ACC112 (cell line): Measurements from ENCODE around the gene SCN4A.

ENCODE experiments used
- H2AFZ ChIP-seq: fragments of 200-600 bp; sonication (generic); one replicate; pipeline ENCODE4 v1.6.0; 2017; ENCODE audit warnings: antibody characterized with exemption, low read length; ENCODE audit not compliant: unreplicated experiment
- H3K27ac ChIP-seq: fragments of 200-600 bp; sonication (generic); 2 replicates; pipeline ENCODE4 v1.5.1; 2014; ENCODE audit warnings: low read depth, mild to moderate bottlenecking, antibody characterized with exemption, low read length, moderate library complexity
- H3K27me3 ChIP-seq: fragments of 200-600 bp; sonication (generic); 2 replicates; pipeline ENCODE4 v1.6.1; 2014; ENCODE audit warnings: mild to moderate bottlenecking, antibody characterized with exemption, low read length, moderate library complexity, mixed read lengths; ENCODE audit not compliant: insufficient read depth
- H3K36me3 ChIP-seq: fragments of 200-600 bp; sonication (generic); 2 replicates; pipeline ENCODE4 v1.6.1; 2016; ENCODE audit warnings: mild to moderate bottlenecking, antibody characterized with exemption, low read length, moderate library complexity, mixed read lengths; ENCODE audit not compliant: insufficient read depth
- H3K4me1 ChIP-seq: fragments of 200-600 bp; sonication (generic); one replicate; pipeline ENCODE4 v1.6.1; 2016; ENCODE audit warnings: low read length, mixed read lengths; ENCODE audit not compliant: insufficient read depth, unreplicated experiment, control insufficient read depth
- H3K4me3 ChIP-seq: fragments of 200-600 bp; sonication (generic); 2 replicates; pipeline ENCODE4 v1.5.1; 2014; ENCODE audit warnings: mild to moderate bottlenecking, low read depth, low read length
- H3K79me2 ChIP-seq: fragments of 200-600 bp; sonication (generic); one replicate; pipeline ENCODE4 v1.6.0; 2016; ENCODE audit warnings: low read length; ENCODE audit not compliant: control insufficient read depth, unreplicated experiment, insufficient read depth

SCN4A gene

GRCh38 chr17:63941162-63941561, 31.6 kb downstream of the SCN4A start:
- no peaks in the 10 kb centered on the region for H3K79me2 ChIP-seq
- no peak overlapping the region for H3K27ac ChIP-seq
- no peak overlapping the region for H3K4me3 ChIP-seq
- no peaks in the 10 kb centered on the region for H3K36me3 ChIP-seq
- H3K4me1 ChIP-seq, result no peaks in the 10 kb centered on the region
- H2AFZ ChIP-seq, result no peak overlapping the region
- no peaks in the 10 kb centered on the region for H3K27me3 ChIP-seq

GRCh38 chr17:63940584-63940983, 32.1 kb downstream of the SCN4A start:
- H3K4me3 ChIP-seq, result no peak overlapping the region
- H3K79me2 ChIP-seq, result no peaks in the 10 kb centered on the region
- no peak overlapping the region for H2AFZ ChIP-seq
- H3K27ac ChIP-seq, result no peak overlapping the region
- H3K4me1 ChIP-seq, result no peaks in the 10 kb centered on the region
- H3K27me3 ChIP-seq, result no peaks in the 10 kb centered on the region
- no peaks in the 10 kb centered on the region for H3K36me3 ChIP-seq

DNA sequence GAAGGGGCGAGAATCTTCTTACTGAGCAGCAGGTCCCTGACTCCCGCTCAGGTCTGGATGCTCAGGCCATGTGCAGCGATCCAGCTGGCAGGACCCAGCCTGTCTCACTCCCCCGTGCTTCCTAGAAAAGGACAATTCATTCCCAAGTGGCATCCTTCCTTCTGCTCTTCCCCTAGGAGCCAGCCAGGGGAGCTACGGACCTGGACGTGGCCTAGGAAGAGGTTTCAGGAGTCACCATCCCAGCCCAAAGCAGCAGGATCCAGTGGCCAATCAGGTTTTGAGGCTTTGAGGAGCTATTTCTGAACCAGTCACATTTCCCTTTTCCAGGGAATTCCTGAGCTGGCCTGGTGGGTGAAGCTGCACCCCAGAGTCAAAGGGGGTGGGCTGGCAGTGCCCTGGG, 32.8 kb downstream of the SCN4A start:
- H3K36me3 ChIP-seq, result no peaks in the 10 kb centered on the region
- H3K27me3 ChIP-seq, result no peaks in the 10 kb centered on the region
- no peaks in the 10 kb centered on the region for H3K79me2 ChIP-seq
- no peaks in the 10 kb centered on the region for H3K4me1 ChIP-seq
- H2AFZ ChIP-seq, result no peak overlapping the region
- no peak overlapping the region for H3K4me3 ChIP-seq
- H3K27ac ChIP-seq, result no peak overlapping the region

DNA sequence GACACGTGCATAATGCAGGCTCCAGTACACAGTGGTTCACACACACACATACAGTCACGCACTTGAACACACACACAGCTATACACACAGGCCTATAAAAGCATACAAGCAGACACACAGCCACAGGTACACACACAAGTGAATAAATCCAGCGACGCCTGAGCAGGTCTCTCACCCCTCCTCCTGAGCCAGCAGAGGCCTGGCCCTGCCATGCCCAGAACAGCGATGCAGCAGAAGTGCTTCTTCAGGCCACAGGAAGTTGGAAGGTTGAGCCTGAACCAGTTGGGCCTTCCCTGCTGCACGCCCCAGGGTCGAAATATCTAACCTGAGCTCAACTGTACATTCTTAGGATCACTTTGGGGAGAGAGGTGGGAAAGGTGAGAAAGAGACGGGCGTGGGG, 33.3 kb downstream of the SCN4A start:
- H3K79me2 ChIP-seq, result no peaks in the 10 kb centered on the region
- H2AFZ ChIP-seq, result no peak overlapping the region
- H3K27ac ChIP-seq, result no peak overlapping the region
- no peaks in the 10 kb centered on the region for H3K36me3 ChIP-seq
- no peak overlapping the region for H3K4me3 ChIP-seq
- H3K4me1 ChIP-seq, result no peaks in the 10 kb centered on the region
- no peaks in the 10 kb centered on the region for H3K27me3 ChIP-seq

DNA sequence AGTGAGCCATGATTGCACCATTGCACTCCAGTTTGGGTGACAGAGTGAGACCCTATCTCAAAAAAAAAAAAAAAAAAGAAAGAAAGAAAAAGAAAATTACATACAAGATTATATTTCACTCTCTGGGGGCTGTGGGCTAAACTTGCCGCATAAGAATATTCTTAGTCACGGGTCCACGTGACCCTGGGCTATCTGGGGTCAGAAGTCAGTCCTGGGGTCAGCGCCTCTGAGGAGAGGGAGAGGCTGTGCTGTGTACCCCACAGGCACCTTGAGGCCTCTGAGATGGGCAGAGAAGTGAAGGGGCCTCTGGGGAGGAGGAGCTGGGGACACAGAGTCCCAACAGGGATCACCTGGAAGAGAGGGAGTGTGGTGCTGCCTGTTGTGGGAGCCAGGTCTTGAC, 34.8 kb downstream of the SCN4A start:
- no peak overlapping the region for H2AFZ ChIP-seq
- H3K79me2 ChIP-seq, result no peaks in the 10 kb centered on the region
- no peaks in the 10 kb centered on the region for H3K27me3 ChIP-seq
- H3K36me3 ChIP-seq, result no peaks in the 10 kb centered on the region
- no peak overlapping the region for H3K27ac ChIP-seq
- no peaks in the 10 kb centered on the region for H3K4me1 ChIP-seq
- H3K4me3 ChIP-seq, result no peak overlapping the region

DNA sequence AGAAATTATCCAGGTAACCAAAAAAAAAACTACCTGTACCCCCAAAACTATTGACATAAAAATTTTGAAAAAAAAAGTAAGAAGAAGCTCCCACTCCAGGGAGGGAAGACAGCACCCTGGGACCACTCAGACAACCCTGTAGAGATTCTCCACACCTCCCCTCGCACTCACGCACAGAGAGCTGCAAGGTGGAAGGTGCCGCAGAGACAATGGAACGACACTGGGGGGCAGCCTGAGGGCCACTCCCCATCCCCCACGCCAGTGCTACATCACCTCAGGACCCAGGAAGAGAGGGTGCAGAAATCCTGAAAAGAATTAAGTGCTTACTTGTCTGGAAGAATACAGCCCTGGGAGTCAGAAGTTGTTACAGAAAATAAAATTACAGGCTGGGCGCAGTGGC, 35.4 kb downstream of the SCN4A start:
- Histone ChIP-seq H3K27me3 (no peaks in the 10 kb centered on the region), H3K4me3 (no peak overlapping the region), H3K4me1 (no peaks in the 10 kb centered on the region), H3K36me3 (no peaks in the 10 kb centered on the region), H3K79me2 (no peaks in the 10 kb centered on the region), H3K27ac (no peak overlapping the region), H2AFZ (no peak overlapping the region)

DNA sequence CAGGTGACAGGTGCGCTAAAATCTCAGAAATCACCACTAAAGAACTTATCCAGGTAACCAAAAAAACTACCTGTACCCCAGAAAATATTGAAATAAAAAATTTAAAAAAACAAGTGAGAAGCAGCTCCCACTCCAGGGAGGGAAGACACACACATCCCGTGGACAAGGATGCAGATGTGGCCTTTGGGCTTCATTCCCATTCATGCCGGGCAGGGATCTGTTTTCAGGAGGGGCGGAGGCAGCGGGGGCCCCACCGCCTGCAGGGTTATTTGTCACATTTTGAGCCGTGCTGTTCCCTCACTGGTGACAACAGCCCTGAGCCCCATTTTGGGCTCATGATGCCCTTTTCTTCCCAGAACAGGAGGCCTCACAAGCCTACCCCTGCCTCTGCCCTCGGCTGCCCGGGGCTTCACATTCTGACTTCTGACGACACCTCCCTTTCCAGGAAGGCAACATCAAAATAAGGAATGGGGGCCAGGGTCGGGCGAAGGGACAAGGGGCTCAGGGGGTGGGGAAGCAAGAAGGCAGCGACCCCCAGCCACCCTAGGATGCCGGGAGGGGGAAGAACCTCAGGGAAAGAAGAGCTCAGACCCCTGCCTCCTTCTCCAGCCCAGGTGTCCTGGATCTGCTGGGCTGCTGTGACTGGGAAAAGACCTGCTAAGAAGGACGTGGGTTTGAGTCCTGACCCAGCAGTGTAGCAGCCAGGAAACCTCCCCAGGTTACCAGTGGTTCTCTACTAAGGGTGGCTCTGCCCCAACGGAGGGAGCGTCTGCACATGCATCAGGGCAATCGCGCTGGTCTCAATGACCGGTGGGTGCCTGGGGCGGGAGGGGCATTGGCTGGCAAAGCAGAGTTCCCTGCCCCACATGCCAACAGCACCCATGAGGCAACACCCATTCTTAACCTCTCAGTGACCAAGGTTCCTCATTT, 38.3 kb downstream of the SCN4A start:
- no peaks in the 10 kb centered on the region for H3K36me3 ChIP-seq
- H3K27me3 ChIP-seq, result no peaks in the 10 kb centered on the region
- H3K4me1 ChIP-seq, result no peaks in the 10 kb centered on the region
- no peaks in the 10 kb centered on the region for H3K79me2 ChIP-seq
- H3K27ac ChIP-seq, result no peak overlapping the region
- H3K4me3 ChIP-seq, result no peak overlapping the region
- H2AFZ ChIP-seq, result no peak overlapping the region

DNA sequence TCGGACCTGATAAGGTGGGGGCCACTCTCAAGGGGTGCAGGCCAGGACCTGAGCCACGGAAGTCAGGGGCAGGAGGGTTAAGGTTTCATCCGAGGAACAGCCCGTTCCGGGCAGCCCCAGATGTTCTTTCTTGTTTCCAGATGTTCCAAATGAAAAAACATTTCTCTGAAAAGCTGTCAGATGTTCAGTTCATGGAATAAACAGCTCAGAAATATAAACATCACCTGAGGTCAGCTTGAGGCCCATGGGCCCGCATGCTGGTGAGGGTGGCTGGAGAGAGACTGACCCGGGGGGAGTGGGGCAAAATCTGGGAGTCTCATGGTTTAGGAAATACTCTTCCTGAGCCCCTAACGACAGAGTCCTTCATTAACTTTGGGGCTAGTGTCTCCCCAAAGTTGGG, 39.1 kb downstream of the SCN4A start:
- no peak overlapping the region for H3K27ac ChIP-seq
- no peaks in the 10 kb centered on the region for H3K4me1 ChIP-seq
- no peaks in the 10 kb centered on the region for H3K36me3 ChIP-seq
- H3K4me3 ChIP-seq, result no peak overlapping the region
- no peaks in the 10 kb centered on the region for H3K27me3 ChIP-seq
- no peaks in the 10 kb centered on the region for H3K79me2 ChIP-seq
- H2AFZ ChIP-seq, result no peak overlapping the region

GRCh38 chr17:63932721-63933120, 40.0 kb downstream of the SCN4A start:
- no peaks in the 10 kb centered on the region for H3K36me3 ChIP-seq
- H3K79me2 ChIP-seq, result no peaks in the 10 kb centered on the region
- no peak overlapping the region for H2AFZ ChIP-seq
- H3K27ac ChIP-seq, result no peak overlapping the region
- no peaks in the 10 kb centered on the region for H3K27me3 ChIP-seq
- no peak overlapping the region for H3K4me3 ChIP-seq
- H3K4me1 ChIP-seq, result no peaks in the 10 kb centered on the region

DNA sequence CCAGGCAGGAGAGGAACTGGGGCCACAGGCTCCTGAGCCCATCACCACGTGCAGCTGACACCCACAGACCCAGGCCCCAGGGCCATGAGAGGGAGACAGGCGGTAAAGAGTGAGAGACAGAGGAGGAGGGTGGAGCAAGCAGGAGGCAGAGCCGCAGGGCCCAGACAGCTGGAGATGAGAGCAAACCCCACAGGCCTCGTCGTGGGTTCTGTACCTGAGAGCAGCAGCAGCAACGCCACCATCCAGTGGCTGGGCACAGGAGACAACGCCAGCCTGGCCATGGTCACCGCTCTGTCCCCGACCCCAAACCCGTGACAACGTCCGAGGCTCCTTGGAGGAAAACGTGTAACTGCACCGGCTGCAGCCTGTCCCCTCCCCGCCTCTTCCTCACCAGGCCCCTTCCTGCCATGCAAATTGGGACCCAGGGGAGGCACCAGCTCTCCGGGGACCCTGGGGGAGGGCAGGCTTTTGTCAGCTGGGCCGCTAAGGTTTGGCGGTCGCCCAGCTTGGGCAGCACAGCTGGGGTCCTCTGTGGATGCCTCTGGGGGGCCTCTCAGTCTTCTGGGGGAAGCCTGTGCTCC, 40.6 kb downstream of the SCN4A start, which contains the start of gene CD79B:
Gene CD79B, minus strand, starts transcription at position 351 of the 581 bp plus-strand sequence. Its CDS starts 70 bp downstream, at position 281.
- Histone ChIP-seq H3K79me2 (no peaks in the 10 kb centered on the region), H3K27ac (no peak within 1 kb of the TSS), H3K36me3 (no peaks in the 10 kb centered on the region), H3K4me3 (no peak within 1 kb of the TSS), H3K27me3 (no peaks in the 10 kb centered on the region), H3K4me1 (no peaks in the 10 kb centered on the region), H2AFZ (no peak within 1 kb of the TSS)
